ENCODE results near the gene SHMT2. TPM values are rescaled to one million over a fixed set of nuclear protein-coding genes. Genes with fewer than 3 reads are reported as not detected.

SHMT2 gene
- total and polyA plus RNA-seq, 9 of the 15 experiments (the other 6 are each of a cell fraction or from before 2014, with no cell fraction given), result 46.1 to 319 (median 115) TPM

DNA sequence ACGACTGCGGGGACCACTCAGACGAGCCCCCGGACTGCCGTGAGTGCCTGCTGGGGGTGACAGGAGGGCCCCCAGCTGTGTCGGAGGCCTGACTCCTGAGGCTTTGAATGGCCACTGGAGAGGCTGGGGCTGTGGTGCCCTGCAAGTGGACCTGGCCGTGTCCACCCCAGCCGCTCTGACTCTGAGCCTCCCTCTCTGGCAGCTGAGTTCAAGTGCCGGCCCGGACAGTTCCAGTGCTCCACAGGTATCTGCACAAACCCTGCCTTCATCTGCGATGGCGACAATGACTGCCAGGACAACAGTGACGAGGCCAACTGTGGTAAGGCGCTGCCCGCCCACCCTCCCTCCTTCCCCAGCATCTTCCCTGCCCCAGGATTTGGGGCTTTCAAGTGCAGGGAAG, 29.0 kb upstream of the SHMT2 start:
- 4% methylated on average over 13 of the region's 15 CpGs for WGBS (ENCODE audit: insufficient coverage, low coverage, missing lambda C conversion rate)
- TF ChIP-seq MBD2 (IDR thresholded peaks at IDR 0.05; ENCODE audit: borderline replicate concordance, low read depth), result no peak
- TF ChIP-seq, protein P1, sequence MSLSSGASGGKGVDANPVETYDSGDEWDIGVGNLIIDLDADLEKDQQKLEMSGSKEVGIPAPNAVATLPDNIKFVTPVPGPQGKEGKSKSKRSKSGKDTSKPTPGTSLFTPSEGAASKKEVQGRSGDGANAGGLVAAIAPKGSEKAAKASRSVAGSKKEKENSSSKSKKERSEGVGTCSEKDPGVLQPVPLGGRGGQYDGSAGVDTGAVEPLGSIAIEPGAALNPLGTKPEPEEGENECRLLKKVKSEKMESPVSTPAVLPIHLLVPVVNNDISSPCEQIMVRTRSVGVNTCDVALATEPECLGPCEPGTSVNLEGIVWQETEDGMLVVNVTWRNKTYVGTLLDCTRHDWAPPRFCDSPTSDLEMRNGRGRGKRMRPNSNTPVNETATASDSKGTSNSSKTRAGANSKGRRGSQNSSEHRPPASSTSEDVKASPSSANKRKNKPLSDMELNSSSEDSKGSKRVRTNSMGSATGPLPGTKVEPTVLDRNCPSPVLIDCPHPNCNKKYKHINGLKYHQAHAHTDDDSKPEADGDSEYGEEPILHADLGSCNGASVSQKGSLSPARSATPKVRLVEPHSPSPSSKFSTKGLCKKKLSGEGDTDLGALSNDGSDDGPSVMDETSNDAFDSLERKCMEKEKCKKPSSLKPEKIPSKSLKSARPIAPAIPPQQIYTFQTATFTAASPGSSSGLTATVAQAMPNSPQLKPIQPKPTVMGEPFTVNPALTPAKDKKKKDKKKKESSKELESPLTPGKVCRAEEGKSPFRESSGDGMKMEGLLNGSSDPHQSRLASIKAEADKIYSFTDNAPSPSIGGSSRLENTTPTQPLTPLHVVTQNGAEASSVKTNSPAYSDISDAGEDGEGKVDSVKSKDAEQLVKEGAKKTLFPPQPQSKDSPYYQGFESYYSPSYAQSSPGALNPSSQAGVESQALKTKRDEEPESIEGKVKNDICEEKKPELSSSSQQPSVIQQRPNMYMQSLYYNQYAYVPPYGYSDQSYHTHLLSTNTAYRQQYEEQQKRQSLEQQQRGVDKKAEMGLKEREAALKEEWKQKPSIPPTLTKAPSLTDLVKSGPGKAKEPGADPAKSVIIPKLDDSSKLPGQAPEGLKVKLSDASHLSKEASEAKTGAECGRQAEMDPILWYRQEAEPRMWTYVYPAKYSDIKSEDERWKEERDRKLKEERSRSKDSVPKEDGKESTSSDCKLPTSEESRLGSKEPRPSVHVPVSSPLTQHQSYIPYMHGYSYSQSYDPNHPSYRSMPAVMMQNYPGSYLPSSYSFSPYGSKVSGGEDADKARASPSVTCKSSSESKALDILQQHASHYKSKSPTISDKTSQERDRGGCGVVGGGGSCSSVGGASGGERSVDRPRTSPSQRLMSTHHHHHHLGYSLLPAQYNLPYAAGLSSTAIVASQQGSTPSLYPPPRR (CRISPR knock-in tag; IDR thresholded peaks at IDR 0.05; ENCODE audit: borderline replicate concordance), result no peak
- TF ChIP-seq MTA1 (IDR thresholded peaks at IDR 0.05; ENCODE audit: borderline replicate concordance), result no peak
- TF ChIP-seq, protein P2, sequence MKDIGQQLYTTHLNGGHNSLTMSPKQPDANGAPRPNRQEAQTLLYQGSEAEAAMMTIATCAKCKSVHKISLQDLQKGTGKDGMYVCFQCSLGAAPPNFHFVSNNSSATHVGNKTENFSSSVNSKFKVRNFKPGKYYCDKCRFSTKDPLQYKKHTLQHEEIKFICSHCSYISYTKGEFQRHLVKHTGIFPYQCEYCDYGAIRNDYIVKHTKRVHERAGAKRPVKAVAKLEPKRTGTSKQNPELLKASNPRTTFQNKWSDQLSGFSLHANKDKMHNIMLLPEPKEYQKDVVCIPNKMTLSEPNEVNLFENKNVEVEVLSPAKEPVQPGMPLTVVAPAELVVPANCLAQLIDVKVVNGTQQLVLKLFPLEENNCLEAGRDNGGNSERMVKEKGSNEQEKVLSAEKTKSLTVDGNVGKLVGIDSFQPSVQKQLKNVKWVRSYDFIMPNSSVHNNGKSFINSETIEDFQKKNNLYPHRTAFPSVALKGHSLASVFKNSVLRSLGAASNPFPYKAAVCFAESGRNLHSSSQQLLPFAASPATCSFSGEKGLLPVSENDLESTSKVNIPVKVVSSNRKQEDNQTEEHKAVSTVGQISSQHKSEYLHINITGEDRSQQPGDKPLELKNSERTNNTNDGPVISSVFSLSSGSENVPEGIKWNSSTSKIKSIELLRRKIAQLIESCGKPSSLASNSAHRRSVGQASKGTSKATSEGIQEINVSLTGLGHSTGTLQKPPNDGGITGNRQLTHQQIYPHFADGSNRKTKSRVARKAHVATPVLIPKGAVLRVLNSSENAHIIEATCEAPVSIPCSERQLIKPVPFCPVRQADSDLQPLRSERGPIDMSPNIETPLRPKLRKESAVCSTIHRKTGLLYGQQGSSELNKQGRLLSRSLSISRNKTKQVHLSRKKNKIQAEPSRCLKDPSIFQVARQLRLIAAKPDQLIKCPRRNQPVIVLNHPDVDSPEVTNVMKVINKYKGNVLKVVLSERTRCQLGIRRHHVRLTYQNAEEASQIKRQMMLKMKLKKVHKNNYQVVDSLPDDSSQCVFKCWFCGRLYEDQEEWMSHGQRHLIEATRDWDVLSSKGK (CRISPR knock-in tag; IDR thresholded peaks at IDR 0.05), result no peak
- TF ChIP-seq ARID1B (IDR thresholded peaks at IDR 0.05), result no peak
- TF ChIP-seq KDM5B (IDR thresholded peaks at IDR 0.05; ENCODE audit: insufficient replicate concordance, low read depth, low read length), result no peak
- TF ChIP-seq, protein P3, sequence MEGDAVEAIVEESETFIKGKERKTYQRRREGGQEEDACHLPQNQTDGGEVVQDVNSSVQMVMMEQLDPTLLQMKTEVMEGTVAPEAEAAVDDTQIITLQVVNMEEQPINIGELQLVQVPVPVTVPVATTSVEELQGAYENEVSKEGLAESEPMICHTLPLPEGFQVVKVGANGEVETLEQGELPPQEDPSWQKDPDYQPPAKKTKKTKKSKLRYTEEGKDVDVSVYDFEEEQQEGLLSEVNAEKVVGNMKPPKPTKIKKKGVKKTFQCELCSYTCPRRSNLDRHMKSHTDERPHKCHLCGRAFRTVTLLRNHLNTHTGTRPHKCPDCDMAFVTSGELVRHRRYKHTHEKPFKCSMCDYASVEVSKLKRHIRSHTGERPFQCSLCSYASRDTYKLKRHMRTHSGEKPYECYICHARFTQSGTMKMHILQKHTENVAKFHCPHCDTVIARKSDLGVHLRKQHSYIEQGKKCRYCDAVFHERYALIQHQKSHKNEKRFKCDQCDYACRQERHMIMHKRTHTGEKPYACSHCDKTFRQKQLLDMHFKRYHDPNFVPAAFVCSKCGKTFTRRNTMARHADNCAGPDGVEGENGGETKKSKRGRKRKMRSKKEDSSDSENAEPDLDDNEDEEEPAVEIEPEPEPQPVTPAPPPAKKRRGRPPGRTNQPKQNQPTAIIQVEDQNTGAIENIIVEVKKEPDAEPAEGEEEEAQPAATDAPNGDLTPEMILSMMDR (IDR thresholded peaks at IDR 0.05 in 2 of 3, conservative IDR thresholded peaks at IDR 0.05 in 1 of 3; ENCODE audit: insufficient read depth in 2 of 3, low read depth in 1 of 3, low read length in 3 of 3), result no peak
- no peak for TF ChIP-seq HDAC1 (IDR thresholded peaks at IDR 0.05)
- no peak for TF ChIP-seq NR3C1 (CRISPR knock-in tag; IDR thresholded peaks at IDR 0.05)
- no peak for TF ChIP-seq FOXP1 (CRISPR knock-in tag; IDR thresholded peaks at IDR 0.05)
- H3K4me3 ChIP-seq, result no peak overlapping the region
- no peak overlapping the region for H2AFZ ChIP-seq (ENCODE audit: low read depth, low read length)
- no peak overlapping the region for H3K27ac ChIP-seq (ENCODE audit: extremely low read depth, low read depth, low read length)
- H3K9ac ChIP-seq (ENCODE audit: insufficient read depth in 1 of 2, low read depth in 2 of 2, low read length in 2 of 2), result no peak overlapping the region
- no peaks in the 10 kb centered on the region for H3K79me2 ChIP-seq (ENCODE audit: control insufficient read depth, insufficient read depth, low read length)
- BruUV-seq (replicated peaks), result no TSS peak
- POLR2A ChIA-PET, result no interaction called here
- no peaks in the 10 kb centered on the region for H3K9me3 ChIP-seq (replicated peaks; ENCODE audit: control insufficient read depth, insufficient read depth, low read depth, low read length)
- no peak for ATAC-seq
- no peaks in the 10 kb centered on the region for H3K9me1 ChIP-seq (ENCODE audit: control insufficient read depth, insufficient read depth, low read length)
- in situ Hi-C loops (cut with MboI) (no loop called here), intact Hi-C loops (cut with micrococcal nuclease) (no loop called here)
- H3K4me2 ChIP-seq (ENCODE audit: insufficient read depth, low read length), result no peak overlapping the region
- H3K27me3 ChIP-seq (ENCODE audit: control insufficient read depth in 2 of 2, insufficient read depth in 2 of 2, low read length in 2 of 2), result peaks cover 71 to 96% of the 10 kb centered on the region in 2 experiments; a peak in 4 of 5 replicates
- no peak for DNase-seq (ENCODE audit: extremely low read depth in 1 of 4, low spot score in 3 of 4)
- CTCF ChIA-PET (ENCODE audit: low intra/inter-chr PET ratio), result no interaction called here
- no peak for FAIRE-seq
- no peaks in the 10 kb centered on the region for H3K36me3 ChIP-seq (ENCODE audit: control insufficient read depth, insufficient read depth, low read length)
- H3K4me1 ChIP-seq (replicated peaks in 1 of 2; ENCODE audit: control insufficient read depth in 2 of 2, insufficient read depth in 2 of 2, low read length in 2 of 2), result peaks cover 0 to 48% of the 10 kb centered on the region in 2 experiments; a peak in 2 of 5 replicates
- peaks cover 32% of the 10 kb centered on the region for H4K20me1 ChIP-seq (replicated peaks; ENCODE audit: control insufficient read depth, insufficient read depth, low read length)

Measured in K562 (cell line).